ENCODE measurements around the gene CADPS2. TPM values are rescaled to one million over a fixed set of nuclear protein-coding genes. Genes with fewer than 3 reads are reported as not detected.
A peak's percentile ranks its signal among the peaks of the same experiment; 100 is the strongest.

CADPS2 gene
- total and polyA plus RNA-seq, 7 experiments from 2014 or later = not detected

- Mint-ChIP-seq H3K9me3 (peaks cover 0 to 4% (median 0%) of the 10 kb centered on the region in 11 donors), H3K27ac (no peak overlapping the region), H3K4me1 (no peaks in the 10 kb centered on the region), H3K36me3 (no peaks in the 10 kb centered on the region), H3K4me3 (no peak overlapping the region), H3K27me3 (no peaks in the 10 kb centered on the region)
- Histone ChIP-seq H3K4me3 (ENCODE audit: low read length) (no peak overlapping the region), H3K9me3 (ENCODE audit: control insufficient read depth in 2 of 3, low read length in 3 of 3) (no peaks in the 10 kb centered on the region), H3K36me3 (ENCODE audit: control insufficient read depth in 2 of 3, insufficient read depth in 3 of 3, low read length in 3 of 3) (no peaks in the 10 kb centered on the region), H3K4me1 (ENCODE audit: control insufficient read depth in 2 of 2, insufficient read depth in 2 of 2, low read length in 2 of 2) (no peaks in the 10 kb centered on the region), H3K27me3 (ENCODE audit: control insufficient read depth in 2 of 2, insufficient read depth in 2 of 2, low read length in 2 of 2) (no peaks in the 10 kb centered on the region), H3K27ac (ENCODE audit: low read depth, low read length) (no peak overlapping the region)
- DNase-seq (no peak), ATAC-seq (no peak)
- ChIA-PET POLR2A (no interaction called here), CTCF (no interaction called here)
- intact Hi-C loops (cut with micrococcal nuclease) = no loop called here
Measured at GRCh38 chr7:122901250-122901649, 15.0 kb upstream of the CADPS2 start.

GRCh38 chr7:122896509-122896908, 10.2 kb upstream of the CADPS2 start:
- H3K27ac Mint-ChIP-seq = no peak overlapping the region
- no peak overlapping the region for H3K27ac ChIP-seq (ENCODE audit: low read depth, low read length)
- no peaks in the 10 kb centered on the region for H3K4me1 ChIP-seq (ENCODE audit: control insufficient read depth in 2 of 2, insufficient read depth in 2 of 2, low read length in 2 of 2)
- no peak for DNase-seq
- H3K9me3 ChIP-seq (ENCODE audit: control insufficient read depth in 2 of 3, low read length in 3 of 3) = no peaks in the 10 kb centered on the region
- no peaks in the 10 kb centered on the region for H3K27me3 Mint-ChIP-seq
- intact Hi-C loops (cut with micrococcal nuclease) = loop anchor here in 1 of 2 donors (10.0 kb wide), 1 partner anchor 258 kb away; no protein-coding TSS in a partner anchor
- no peaks in the 10 kb centered on the region for H3K27me3 ChIP-seq (ENCODE audit: control insufficient read depth in 2 of 2, insufficient read depth in 2 of 2, low read length in 2 of 2)
- no peaks in the 10 kb centered on the region for H3K36me3 Mint-ChIP-seq
- H3K4me3 ChIP-seq (ENCODE audit: low read length) = no peak overlapping the region
- peaks cover 0 to 4% (median 0%) of the 10 kb centered on the region in 11 donors for H3K9me3 Mint-ChIP-seq
- H3K4me1 Mint-ChIP-seq = no peaks in the 10 kb centered on the region
- POLR2A ChIA-PET = no interaction called here
- ATAC-seq = no peak
- H3K4me3 Mint-ChIP-seq = no peak overlapping the region
- CTCF ChIA-PET = no interaction called here
- no peaks in the 10 kb centered on the region for H3K36me3 ChIP-seq (ENCODE audit: control insufficient read depth in 2 of 3, insufficient read depth in 3 of 3, low read length in 3 of 3)

DNA sequence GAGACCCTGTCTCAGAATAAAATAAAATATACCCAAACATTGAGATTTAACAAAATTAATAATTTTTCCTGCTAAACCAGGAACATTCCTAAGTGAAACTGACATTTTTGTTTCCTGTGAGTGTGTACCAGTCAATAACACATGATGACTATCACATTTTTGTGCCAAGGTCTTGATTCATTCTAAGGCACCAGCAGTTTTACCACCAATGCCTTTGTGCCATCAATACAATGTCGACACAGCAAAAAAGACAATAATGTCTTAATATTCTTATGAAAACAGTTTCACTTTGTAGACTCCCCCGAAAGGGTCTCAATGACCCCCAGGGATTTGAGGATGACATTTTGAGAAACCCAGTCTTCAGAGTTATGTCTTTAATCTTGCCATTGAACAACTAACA, 7.2 kb upstream of the CADPS2 start:
- H3K9me3 ChIP-seq (ENCODE audit: control insufficient read depth in 2 of 3, low read length in 3 of 3) = no peaks in the 10 kb centered on the region
- H3K4me3 Mint-ChIP-seq = no peak overlapping the region
- H3K27ac ChIP-seq (ENCODE audit: low read depth, low read length) = no peak overlapping the region
- no peaks in the 10 kb centered on the region for H3K4me1 Mint-ChIP-seq
- intact Hi-C loops (cut with micrococcal nuclease) = loop anchor here in 1 of 2 donors (10.0 kb wide), 1 partner anchor 261 kb away; no protein-coding TSS in a partner anchor
- ATAC-seq = no peak
- no peaks in the 10 kb centered on the region for H3K36me3 ChIP-seq (ENCODE audit: control insufficient read depth in 2 of 3, insufficient read depth in 3 of 3, low read length in 3 of 3)
- H3K27me3 ChIP-seq (ENCODE audit: control insufficient read depth in 2 of 2, insufficient read depth in 2 of 2, low read length in 2 of 2) = no peaks in the 10 kb centered on the region
- H3K36me3 Mint-ChIP-seq = no peaks in the 10 kb centered on the region
- no peak overlapping the region for H3K27ac Mint-ChIP-seq
- no peak overlapping the region for H3K4me3 ChIP-seq (ENCODE audit: low read length)
- DNase-seq = no peak
- ChIA-PET CTCF (no interaction called here), POLR2A (no interaction called here)
- no peaks in the 10 kb centered on the region for H3K4me1 ChIP-seq (ENCODE audit: control insufficient read depth in 2 of 2, insufficient read depth in 2 of 2, low read length in 2 of 2)
- peaks cover 9 to 20% (median 14%) of the 10 kb centered on the region in 5 donors for H3K27me3 Mint-ChIP-seq
- peaks cover 0 to 8% (median 2%) of the 10 kb centered on the region in 11 donors for H3K9me3 Mint-ChIP-seq

GRCh38 chr7:122889116-122889515, 2.9 kb upstream of the CADPS2 start:
- no peaks in the 10 kb centered on the region for H3K36me3 ChIP-seq (ENCODE audit: control insufficient read depth in 2 of 3, insufficient read depth in 3 of 3, low read length in 3 of 3)
- Mint-ChIP-seq H3K9me3 (peaks cover 0 to 11% (median 3%) of the 10 kb centered on the region in 11 donors), H3K4me1 (peaks cover 0 to 14% (median 10%) of the 10 kb centered on the region in 7 donors), H3K27me3 (peaks cover 40 to 56% (median 45%) of the 10 kb centered on the region in 5 donors), H3K36me3 (peaks cover 0 to 7% (median 0%) of the 10 kb centered on the region in 5 donors), H3K27ac (no peak overlapping the region), H3K4me3 (no peak overlapping the region)
- no peaks in the 10 kb centered on the region for H3K9me3 ChIP-seq (ENCODE audit: control insufficient read depth in 2 of 3, low read length in 3 of 3)
- H3K27ac ChIP-seq (ENCODE audit: low read depth, low read length) = no peak overlapping the region
- H3K4me1 ChIP-seq (ENCODE audit: control insufficient read depth in 2 of 2, insufficient read depth in 2 of 2, low read length in 2 of 2) = no peaks in the 10 kb centered on the region
- H3K4me3 ChIP-seq (ENCODE audit: low read length) = no peak overlapping the region
- ChIA-PET POLR2A (no interaction called here), CTCF (no interaction called here)
- intact Hi-C loops (cut with micrococcal nuclease) = loop anchor here in 1 of 2 donors (5.0 kb wide), 1 partner anchor 1523 kb away; no protein-coding TSS in a partner anchor
- DNase-seq (no peak), ATAC-seq (no peak)
- H3K27me3 ChIP-seq (ENCODE audit: control insufficient read depth in 2 of 2, insufficient read depth in 2 of 2, low read length in 2 of 2) = no peaks in the 10 kb centered on the region

- Histone ChIP-seq H3K36me3 (ENCODE audit: control insufficient read depth in 2 of 3, insufficient read depth in 3 of 3, low read length in 3 of 3) (no peaks in the 10 kb centered on the region), H3K27ac (ENCODE audit: low read depth, low read length) (no peak overlapping the region), H3K4me1 (ENCODE audit: control insufficient read depth in 2 of 2, insufficient read depth in 2 of 2, low read length in 2 of 2) (no peaks in the 10 kb centered on the region), H3K27me3 (ENCODE audit: control insufficient read depth in 2 of 2, insufficient read depth in 2 of 2, low read length in 2 of 2) (no peaks in the 10 kb centered on the region), H3K9me3 (ENCODE audit: control insufficient read depth in 2 of 3, low read length in 3 of 3) (no peaks in the 10 kb centered on the region), H3K4me3 (ENCODE audit: low read length) (no peak overlapping the region)
- no peak for ATAC-seq
- Mint-ChIP-seq H3K4me3 (no peak overlapping the region), H3K9me3 (peaks cover 0 to 11% (median 3%) of the 10 kb centered on the region in 11 donors), H3K27me3 (peaks cover 50 to 64% (median 57%) of the 10 kb centered on the region in 5 donors), H3K4me1 (peaks cover 0 to 14% (median 10%) of the 10 kb centered on the region in 7 donors), H3K27ac (no peak overlapping the region), H3K36me3 (peaks cover 0 to 7% (median 0%) of the 10 kb centered on the region in 5 donors)
- intact Hi-C loops (cut with micrococcal nuclease) = loop anchor here in 1 of 2 donors (5.0 kb wide), 1 partner anchor 1524 kb away; no protein-coding TSS in a partner anchor
- DNase-seq = no peak
- CTCF ChIA-PET = no interaction called here
- POLR2A ChIA-PET = no interaction called here
Measured at GRCh38 chr7:122887848-122888247, 1.6 kb upstream of the CADPS2 start.

DNA sequence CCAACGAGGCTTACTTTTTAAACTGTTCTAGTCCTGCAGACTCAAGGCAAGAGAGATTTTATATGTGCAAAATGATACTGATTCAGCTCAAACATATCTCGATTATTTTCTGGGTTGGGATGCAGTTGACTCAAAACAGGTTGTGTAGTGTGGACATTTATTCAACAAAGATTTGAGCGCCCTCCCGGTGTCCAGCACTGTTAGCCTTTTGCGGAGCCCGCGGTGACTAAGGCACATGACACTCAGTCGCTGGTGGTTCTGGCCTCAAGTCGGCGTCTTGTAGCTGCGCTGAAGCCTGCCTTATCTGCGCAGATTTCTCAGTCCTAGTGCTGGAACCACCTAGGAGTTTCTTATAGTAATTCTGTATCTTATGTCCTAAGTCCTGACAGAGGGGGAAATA, 938 bp upstream of the CADPS2 start:
- peaks cover 0 to 14% (median 10%) of the 10 kb centered on the region in 7 donors for H3K4me1 Mint-ChIP-seq
- H3K4me3 Mint-ChIP-seq = peak overlapping the region in 9 of 10 donors; percentile 6 to 68 (median 52)
- H3K9me3 Mint-ChIP-seq = peaks cover 0 to 11% (median 3%) of the 10 kb centered on the region in 11 donors
- H3K4me1 ChIP-seq (ENCODE audit: control insufficient read depth in 2 of 2, insufficient read depth in 2 of 2, low read length in 2 of 2) = no peaks in the 10 kb centered on the region
- peaks cover 0 to 7% (median 0%) of the 10 kb centered on the region in 5 donors for H3K36me3 Mint-ChIP-seq
- CTCF ChIA-PET = no interaction called here
- no peak overlapping the region for H3K27ac Mint-ChIP-seq
- H3K27ac ChIP-seq (ENCODE audit: low read depth, low read length) = no peak overlapping the region
- H3K27me3 ChIP-seq (ENCODE audit: control insufficient read depth in 2 of 2, insufficient read depth in 2 of 2, low read length in 2 of 2) = no peaks in the 10 kb centered on the region
- peaks cover 56 to 68% (median 63%) of the 10 kb centered on the region in 5 donors for H3K27me3 Mint-ChIP-seq
- intact Hi-C loops (cut with micrococcal nuclease) = loop anchor here in 1 of 2 donors (5.0 kb wide), 1 partner anchor 1525 kb away; no protein-coding TSS in a partner anchor
- DNase-seq (no peak), ATAC-seq (no peak)
- POLR2A ChIA-PET = no interaction called here
- H3K4me3 ChIP-seq (ENCODE audit: low read length) = no peak overlapping the region
- no peaks in the 10 kb centered on the region for H3K9me3 ChIP-seq (ENCODE audit: control insufficient read depth in 2 of 3, low read length in 3 of 3)
- H3K36me3 ChIP-seq (ENCODE audit: control insufficient read depth in 2 of 3, insufficient read depth in 3 of 3, low read length in 3 of 3) = no peaks in the 10 kb centered on the region
